A172 (cell line): ENCODE measurements around the gene INF2. TPM values are rescaled to one million over a fixed set of nuclear protein-coding genes. Genes with fewer than 3 reads are reported as not detected.
"Not testable (repeated sequence)": the region's sequence is repeated elsewhere in the genome, so short reads cannot be mapped to it uniquely, and the experiment has no call there.

Experiments
- DNase-seq: peaks from one replicate; pipeline ENCODE4 v3.0.0-alpha.2; 2015; ENCODE audit warnings: low spot score
- total RNA-seq: library from RNA; depleted of rRNA; stranded (reverse); fragments of >200 nt; shearing (Covaris generic); gene quantifications from 2 replicates; pipeline ENCODE4 v1.2.3, GENCODE V29; 2014

The INF2 gene
- total RNA-seq, 1 experiment from 2014 or later = 93.1 TPM

GRCh38 chr14:104721505-104722431, 32.4 kb downstream of the INF2 start:
- no peak for DNase-seq

DNA sequence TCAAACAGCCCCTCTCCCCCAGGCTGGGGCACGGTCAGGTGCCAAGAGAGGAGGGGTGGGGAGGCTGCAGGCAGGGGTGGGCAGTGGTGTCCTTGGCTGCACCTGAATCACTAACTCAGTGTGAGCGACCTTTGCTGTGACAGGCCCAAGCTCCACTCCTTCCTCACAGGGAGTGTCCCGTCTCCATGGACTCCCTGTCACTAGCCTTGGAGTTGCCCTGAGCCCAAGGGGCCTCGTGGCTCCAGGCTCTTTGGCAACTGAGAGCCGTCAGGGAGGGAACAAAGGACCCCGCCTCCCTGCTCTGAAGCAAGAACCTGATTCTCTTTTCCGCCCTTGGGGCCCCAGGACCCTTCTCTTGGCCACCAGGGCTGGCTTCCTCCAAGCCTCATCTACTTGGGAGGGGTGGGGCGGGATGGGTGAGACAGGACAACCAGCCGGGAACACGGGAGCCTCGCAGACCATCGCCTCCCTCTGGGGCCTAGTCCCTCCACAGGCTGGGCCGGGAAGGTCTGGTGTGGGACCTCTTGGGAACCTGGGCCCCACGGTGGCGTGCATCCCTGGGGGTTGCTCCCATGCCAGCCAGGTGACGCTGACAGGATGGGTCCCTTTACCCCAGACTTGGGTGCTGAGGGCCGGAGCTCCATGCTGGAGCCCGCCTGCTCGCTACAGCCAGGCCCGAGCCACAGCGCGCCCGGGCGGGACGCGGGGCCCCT, 33.7 kb downstream of the INF2 start:
- no peak for DNase-seq

- no peak for DNase-seq
Measured at GRCh38 chr14:104723651-104724406, 34.4 kb downstream of the INF2 start, which contains the start of gene ADSS1. Gene ADSS1, plus strand, starts transcription at chr14:104724229. Its CDS starts 42 bp downstream, at chr14:104724271.

DNA sequence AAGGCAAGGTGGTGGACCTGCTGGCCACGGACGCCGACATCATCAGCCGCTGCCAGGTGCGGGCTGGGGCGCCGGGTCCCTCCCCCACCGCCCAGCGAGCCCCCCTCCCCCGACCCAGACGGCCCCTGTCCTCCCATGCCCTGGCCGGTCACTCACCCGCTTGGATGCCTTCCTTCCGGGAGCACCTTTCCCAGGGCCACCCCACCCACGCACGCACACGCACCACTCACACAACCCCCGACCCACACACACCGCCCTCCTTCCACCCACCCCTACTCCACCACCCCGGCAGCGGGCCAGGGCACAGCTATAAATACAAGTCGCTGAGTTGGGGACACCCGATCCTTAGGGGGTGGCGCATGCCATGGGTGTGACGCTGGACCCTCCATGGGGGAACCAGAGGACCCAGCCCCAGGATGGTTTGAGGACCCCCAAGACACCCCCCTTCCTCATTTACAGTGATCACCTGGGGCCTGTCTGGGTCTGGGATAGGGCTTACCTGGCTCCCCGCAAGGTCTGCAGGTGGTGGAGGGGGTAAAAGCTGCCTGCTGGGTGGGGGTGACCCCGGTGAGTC, 35.1 kb downstream of the INF2 start:
- no peak for DNase-seq

DNA sequence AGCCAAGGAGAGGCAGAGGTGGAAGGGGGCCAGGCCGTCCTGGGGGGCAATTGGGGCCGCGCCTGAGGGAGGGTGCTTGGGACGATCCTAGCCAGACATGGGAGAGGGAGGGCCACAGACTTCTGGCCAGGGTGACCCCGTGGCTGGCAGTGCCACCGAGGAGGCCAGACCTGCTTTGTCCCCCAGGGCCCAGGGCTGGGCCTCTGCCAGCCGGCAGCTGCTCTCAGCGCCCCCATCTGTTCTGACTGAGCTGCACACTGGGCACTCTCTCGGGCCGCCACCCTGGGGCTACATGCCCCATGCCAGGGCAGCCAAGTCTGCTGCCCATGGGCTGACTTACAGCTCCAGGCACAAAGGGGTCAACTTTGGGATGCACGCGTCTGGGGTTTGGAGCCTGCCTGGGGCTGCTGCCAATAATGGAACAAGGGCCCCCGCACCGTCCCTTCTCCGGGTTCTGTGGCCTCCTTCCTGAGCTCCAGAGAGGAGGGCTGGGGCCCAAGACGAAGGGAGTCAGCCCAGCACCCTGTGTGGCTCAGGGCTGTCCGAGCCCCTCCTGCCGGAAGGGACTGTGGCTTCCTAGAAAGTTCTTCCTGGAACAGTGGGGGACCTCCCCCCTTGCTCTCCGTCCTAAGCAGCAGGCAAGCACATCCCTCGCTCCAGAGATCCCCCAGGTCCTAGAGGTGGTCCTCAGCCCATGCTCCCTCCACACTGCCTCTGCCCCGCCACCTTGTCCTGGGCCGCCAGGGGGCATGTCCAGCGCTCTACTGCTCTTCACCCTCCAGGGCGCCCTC, 35.8 kb downstream of the INF2 start:
- no peak for DNase-seq

GRCh38 chr14:104725772-104726548, 36.5 kb downstream of the INF2 start:
- no peak for DNase-seq

DNA sequence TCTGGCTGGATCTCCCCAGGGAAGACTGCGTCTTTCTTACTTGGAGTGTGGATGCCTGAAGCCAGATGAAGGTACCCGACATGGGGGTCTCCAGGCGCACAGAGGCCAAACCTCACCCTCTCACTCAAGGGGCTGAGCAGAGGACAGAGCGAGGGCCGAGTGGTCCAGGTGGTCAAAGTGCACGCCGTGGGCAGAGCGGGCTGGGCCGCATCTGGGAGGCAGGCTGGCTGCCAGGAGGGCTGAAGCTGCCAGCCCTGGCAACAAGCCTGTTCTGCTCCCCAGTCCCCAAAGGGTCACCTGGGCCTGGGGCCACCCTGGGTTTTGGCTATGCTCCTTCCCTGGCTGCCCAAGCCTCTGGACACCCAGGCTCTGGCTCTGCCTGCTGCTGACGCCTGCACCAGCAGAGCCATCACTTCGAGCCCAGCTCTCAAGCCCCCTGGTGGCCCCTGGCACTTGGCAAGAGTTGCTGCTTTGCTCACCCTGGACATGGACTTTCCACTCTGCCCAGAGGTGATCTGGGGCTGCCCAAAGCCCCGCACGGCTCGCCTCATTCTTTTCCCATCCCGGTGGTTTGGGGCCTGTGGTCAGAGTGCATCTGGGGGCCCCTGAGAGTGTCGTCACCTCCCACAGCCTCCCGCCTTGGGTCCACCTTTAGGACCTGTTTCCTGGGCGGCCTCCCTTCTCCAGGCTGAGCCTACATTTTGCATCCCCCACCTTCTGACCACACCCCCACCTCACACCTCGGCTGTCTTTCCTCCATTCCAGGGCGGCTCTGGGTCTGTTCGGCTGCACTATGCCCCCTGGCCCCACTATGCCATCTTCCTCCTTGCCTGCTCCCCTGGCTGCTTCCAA, 37.4 kb downstream of the INF2 start:
- DNase-seq = no peak

GRCh38 chr14:104728631-104729030, 39.2 kb downstream of the INF2 start:
- DNase-seq = no peak

DNA sequence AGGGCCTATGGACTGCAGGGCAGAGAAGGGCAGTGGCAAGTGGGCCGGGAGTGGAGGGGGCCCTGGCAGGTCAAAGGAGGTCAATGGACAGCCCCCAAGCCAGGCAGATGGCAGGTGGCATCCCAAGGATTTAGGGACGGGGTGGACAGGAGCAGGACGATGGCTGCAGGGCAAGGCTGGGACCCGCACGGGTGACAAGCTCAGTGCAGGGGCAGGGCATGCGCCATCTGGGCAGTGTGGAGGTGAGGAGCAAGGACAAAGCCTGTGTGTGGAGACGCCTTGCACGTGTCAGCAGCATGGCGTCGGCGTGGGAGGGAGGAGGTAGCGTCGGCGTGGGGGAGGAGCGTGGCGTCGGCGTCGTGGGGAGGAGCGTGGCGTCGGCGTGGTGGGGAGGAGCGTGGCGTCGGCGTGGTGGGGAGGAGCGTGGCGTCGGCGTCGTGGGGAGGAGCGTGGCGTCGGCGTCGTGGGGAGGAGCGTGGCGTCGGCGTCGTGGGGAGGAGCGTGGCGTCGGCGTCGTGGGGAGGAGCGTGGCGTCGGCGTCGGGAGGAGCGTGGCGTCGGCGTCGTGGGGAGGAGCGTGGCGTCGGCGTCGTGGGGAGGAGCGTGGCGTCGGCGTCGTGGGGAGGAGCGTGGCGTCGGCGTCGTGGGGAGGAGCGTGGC, 39.9 kb downstream of the INF2 start:
- not testable (repeated sequence) for DNase-seq

DNA sequence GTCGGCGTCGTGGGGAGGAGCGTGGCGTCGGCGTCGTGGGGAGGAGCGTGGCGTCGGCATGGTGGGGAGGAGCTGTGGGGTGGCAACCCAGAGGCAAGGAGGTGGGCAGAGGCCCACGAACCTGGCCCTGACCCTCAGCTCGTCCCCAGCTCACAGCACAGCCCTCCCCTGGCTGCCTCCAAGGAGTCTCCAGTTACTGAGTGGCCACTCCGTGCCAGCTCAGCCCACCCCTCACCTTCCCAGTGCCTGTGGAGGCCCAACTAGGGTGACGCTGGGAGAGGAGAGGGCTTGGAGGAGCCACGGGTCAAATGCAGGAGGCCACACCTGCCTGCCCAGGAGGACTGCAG, 40.4 kb downstream of the INF2 start:
- DNase-seq = no peak

GRCh38 chr14:104730487-104730886, 41.1 kb downstream of the INF2 start:
- no peak for DNase-seq

DNA sequence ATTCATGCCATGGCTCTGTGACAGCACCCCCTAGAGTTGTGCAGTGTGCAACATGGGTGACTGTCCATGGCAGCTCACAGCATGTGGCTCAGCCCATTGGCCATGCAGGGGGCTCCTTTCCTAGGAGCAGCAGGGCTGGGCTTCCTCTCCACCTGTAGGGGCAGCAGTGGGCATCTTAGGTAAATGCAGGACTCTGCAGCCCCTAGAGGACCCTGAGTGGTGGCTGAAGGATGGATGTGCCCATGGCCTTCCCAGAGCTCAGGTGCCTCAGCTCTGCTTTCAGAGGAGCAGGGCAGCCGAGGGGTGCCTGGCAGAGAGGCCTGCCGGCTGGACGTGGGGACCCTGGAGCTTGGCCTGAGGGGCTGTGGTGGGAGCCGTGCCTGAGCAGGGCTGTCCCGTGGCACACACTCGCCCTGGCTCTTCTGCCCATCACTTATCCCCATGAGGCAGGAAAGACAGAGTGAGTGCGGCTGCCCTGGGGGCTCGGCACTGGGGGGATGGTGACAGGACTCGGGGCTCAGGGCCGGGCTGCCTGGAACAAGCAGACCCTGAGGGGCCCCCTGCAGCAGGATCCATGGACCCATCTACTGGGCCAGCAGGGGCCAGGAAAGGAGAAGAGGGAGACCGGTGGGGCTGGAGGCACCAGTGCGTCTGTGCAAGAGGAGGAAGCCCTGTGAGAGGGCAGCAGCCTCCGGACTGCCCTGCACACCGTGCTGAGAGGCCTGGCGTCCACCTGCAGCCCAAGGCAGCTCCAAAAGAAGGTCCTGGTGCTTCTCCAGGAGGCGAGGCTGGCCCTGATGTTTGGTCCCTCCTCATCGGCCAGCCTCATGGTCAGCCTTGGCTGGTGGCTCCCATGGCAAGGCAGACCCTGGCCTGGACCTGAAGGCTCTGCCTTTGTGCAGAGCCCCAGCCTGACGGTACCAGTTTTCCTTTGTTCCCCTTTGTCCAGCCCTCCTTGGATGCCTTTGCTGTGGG, 42.2 kb downstream of the INF2 start:
- DNase-seq = no peak

- peak; percentile 57 for DNase-seq
Measured at GRCh38 chr14:104732355-104732804, 43.0 kb downstream of the INF2 start.

GRCh38 chr14:104732931-104733681, 43.7 kb downstream of the INF2 start:
- peak; percentile 38 for DNase-seq

- DNase-seq = no peak
Measured at GRCh38 chr14:104734051-104734587, 44.7 kb downstream of the INF2 start.

- no peak for DNase-seq
Measured at GRCh38 chr14:104734601-104734990, 45.2 kb downstream of the INF2 start.
